Heart right ventricle (tissue), 16 donors: Measurements from ENCODE around the gene TSPAN9. TPM values are rescaled to one million over a fixed set of nuclear protein-coding genes. Genes with fewer than 3 reads are reported as not detected.

ENCODE experiments used
- ATAC-seq, 8 donors: fragments of 200-7000 bp; cut with Tn5 transposase; one replicate each; pipeline ENCODE4 v1.9.1; 2020; ENCODE audit warnings: mild to moderate bottlenecking in 8 of 8, moderate library complexity in 8 of 8, moderate number of reproducible peaks in 1 of 8
- DNase-seq, 2 donors: peaks; one replicate each; pipeline ENCODE4 v3.0.0-alpha.2; 2020
- H3K27ac ChIP-seq, 10 donors: fragments of 200-600 bp; sonication (generic) in 2 of 10; one replicate each; pipeline versions ENCODE4 v1.5.0 to v1.8.0; 2020 to 2022; ENCODE audit warnings: mild to moderate bottlenecking in 3 of 10
- H3K27me3 ChIP-seq, 7 donors: fragments of 200-600 bp; one replicate each; pipeline ENCODE4 v1.8.0; 2021 to 2022; ENCODE audit warnings: mild to moderate bottlenecking in 2 of 7
- H3K36me3 ChIP-seq, 9 donors: fragments of 200-600 bp; sonication (generic) in 1 of 9; one replicate each; pipeline versions ENCODE4 v1.5.0 to v1.8.0; 2020 to 2022; ENCODE audit warnings: mild to moderate bottlenecking in 2 of 9
- H3K4me1 ChIP-seq, 9 donors: fragments of 200-600 bp; sonication (generic) in 1 of 9; one replicate each; pipeline versions ENCODE4 v1.5.0 to v1.8.0; 2020 to 2022; ENCODE audit warnings: mild to moderate bottlenecking in 4 of 9
- H3K4me3 ChIP-seq, 10 donors: fragments of 200-600 bp; sonication (generic) in 2 of 10; one replicate each; pipeline versions ENCODE4 v1.5.0 to v1.8.0; 2020 to 2022; ENCODE audit warnings: mild to moderate bottlenecking in 7 of 10, moderate library complexity in 2 of 10
- H3K9me3 ChIP-seq, 11 donors: fragments of 200-600 bp in 10 of 11; sonication (generic) in 2 of 11; one replicate each; pipeline versions ENCODE4 v1.5.0 to v1.8.0; 2013 to 2022; ENCODE audit warnings: mild to moderate bottlenecking in 2 of 11, control low read depth in 1 of 11, moderate library complexity in 1 of 11
- CTCF ChIP-seq, 9 donors: fragments of 200-600 bp; sonication (generic) in 2 of 9; IDR thresholded peaks; one replicate each; pipeline versions ENCODE4 v1.5.0 to v1.8.0; 2021 to 2022; ENCODE audit warnings: antibody characterized with exemption in 9 of 9, mild to moderate bottlenecking in 5 of 9, moderate library complexity in 1 of 9
- WGBS, 2 donors: extraction: QIAGEN DNeasy Blood & Tissue Kit; methylation state at CpG; one replicate each; pipeline ENCODE4 v1.1.7; 2013; ENCODE audit warnings: inconsistent platforms in 1 of 2; 5-methylcytosine and 5-hydroxymethylcytosine counted together
- intact Hi-C, 10 donors: fragments of 100-400 bp; cut with DNase I; formaldehyde crosslinking; loops; one replicate each; pipeline versions ENCODE4 v1.11.1 to v1.14.2; 2022
- polyA plus RNA-seq, 2 donors: library from polyadenylated mRNA; stranded (reverse); fragments of 200-250 nt; gene quantifications; one replicate each; pipeline ENCODE4 v1.2.3, GENCODE V29; 2013
- total RNA-seq, 10 donors: library from RNA; stranded (reverse); fragmentation: NEBNext Ultra II Directional in 3 of 10; extraction: Animal tissue kit (Norgen Biotek cat#: 25700) in 3 of 10; gene quantifications; one replicate each; pipeline versions ENCODE4 v1.2.1 to v1.2.4, GENCODE V29; 2021 to 2023
- donor health status: Arrhythmogenic right ventricular cardiomyopathy.
- donor health status: ischemic (EF 13 %, LVEDD 7.1; RV severe dilation, severe dysfunction).
- donor health status: healthy with polysubstance abuse.
- donor health status: DM: no; HTN: yes; CAD: no.
- donor health status: DM: no; HTN: no; CAD: no.
- donor health status: ischemic (EF 25% LVEDD 6.9; RV normal size, moderate dysfunction).
- donor health status: ischemic (EF 25% LVEDD 5.7; RV mildly dilated, moderate dysfunction).
- donor health status: healthy.
- donor health status: DM: yes; HTN: yes; CAD: no.
- donor health status: Ischemic cardiomyopathy.
- donor health status: ischemic (EF 35%, LVEDD 5.7; RV mildly dilated, moderate dysfunction).
- donor health status: nonischemic (EF 11% LVEDD 7.7; RV severe dilation, severe dysfunction).
- donor health status: DM: yes; HTN: yes; CAD: no.
- donor health status: PGD.
- donor health status: ischemic (EF 29% LVEDD 5.4; RV normal size, mild dysfunction).
- donor health status: nonischemic (EF 23%, LVEDD 6.1; RV moderate dilation, normal function).

Gene TSPAN9
- total and polyA plus RNA-seq, 12 donors, result 63.0 to 401 (median 251) TPM

GRCh38 chr12:3238196-3238595 is 161.0 kb downstream of the TSPAN9 start:
- H3K4me3 ChIP-seq, result no peak overlapping the region
- intact Hi-C loops, result no loop called here
- no peak for TF ChIP-seq CTCF (IDR thresholded peaks at IDR 0.05)
- peaks cover 0 to 13% (median 0%) of the 10 kb centered on the region in 9 donors for H3K36me3 ChIP-seq
- H3K27me3 ChIP-seq, result no peaks in the 10 kb centered on the region
- DNase-seq (no peak), ATAC-seq (no peak)
- no peaks in the 10 kb centered on the region for H3K9me3 ChIP-seq
- WGBS, 2 donors, result 80 to 83% methylated on average over 11 of the region's 11 CpGs
- peak overlapping the region; percentile 26 to 99 (median 89) for H3K27ac ChIP-seq
- H3K4me1 ChIP-seq, result peaks cover 6 to 95% (median 63%) of the 10 kb centered on the region in 9 donors

- ATAC-seq (peak; percentile 56 to 81 (median 72)), DNase-seq (peak; percentile 63 to 69)
- Histone ChIP-seq H3K36me3 (peaks cover 0 to 15% (median 0%) of the 10 kb centered on the region in 9 donors), H3K4me1 (peaks cover 8 to 100% (median 80%) of the 10 kb centered on the region in 9 donors), H3K4me3 (no peak overlapping the region), H3K27me3 (no peaks in the 10 kb centered on the region), H3K27ac (peak overlapping the region; percentile 70 to 99 (median 89)), H3K9me3 (peaks cover 0 to 4% (median 0%) of the 10 kb centered on the region in 11 donors)
- no peak for TF ChIP-seq CTCF (IDR thresholded peaks at IDR 0.05)
- WGBS, 2 donors, result 50 to 61% methylated on average over 15 of the region's 15 CpGs
- intact Hi-C loops, result no loop called here
Measured at GRCh38 chr12:3241621-3242020, 164.4 kb downstream of the TSPAN9 start.

- H3K27me3 ChIP-seq, result no peaks in the 10 kb centered on the region
- ATAC-seq (peak; percentile 71 to 88 (median 79)), DNase-seq (peak; percentile 73 to 79)
- H3K9me3 ChIP-seq, result peaks cover 0 to 4% (median 0%) of the 10 kb centered on the region in 11 donors
- no peak overlapping the region for H3K4me3 ChIP-seq
- intact Hi-C loops, result no loop called here
- H3K36me3 ChIP-seq, result peaks cover 0 to 15% (median 0%) of the 10 kb centered on the region in 9 donors
- 51 to 74% methylated on average over 10 of the region's 10 CpGs for WGBS, 2 donors
- peak in 2 of 9 donors; percentile 7 to 29 for TF ChIP-seq CTCF (IDR thresholded peaks at IDR 0.05)
- H3K27ac ChIP-seq, result peak overlapping the region; percentile 70 to 99 (median 89)
- H3K4me1 ChIP-seq, result peaks cover 14 to 100% (median 85%) of the 10 kb centered on the region in 9 donors
Measured at GRCh38 chr12:3242199-3242863, 165.2 kb downstream of the TSPAN9 start.

- no peak for DNase-seq
- H3K4me3 ChIP-seq, result no peak overlapping the region
- H3K27me3 ChIP-seq, result no peaks in the 10 kb centered on the region
- TF ChIP-seq CTCF (IDR thresholded peaks at IDR 0.05), result peak in 2 of 9 donors; percentile 6 to 13
- H3K4me1 ChIP-seq, result peaks cover 26 to 100% (median 86%) of the 10 kb centered on the region in 9 donors
- ATAC-seq, result peak in 2 of 8 donors; percentile 5 to 8
- intact Hi-C loops, result no loop called here
- peak overlapping the region; percentile 43 to 99 (median 89) for H3K27ac ChIP-seq
- WGBS, 2 donors, result 61 to 62% methylated on average over 14 of the region's 14 CpGs
- peaks cover 0 to 4% (median 0%) of the 10 kb centered on the region in 11 donors for H3K9me3 ChIP-seq
- H3K36me3 ChIP-seq, result peaks cover 0 to 15% (median 0%) of the 10 kb centered on the region in 9 donors
Measured at GRCh38 chr12:3243376-3244084, 166.4 kb downstream of the TSPAN9 start.
